PFSK-1 (cell line): ENCODE results near the gene ATP6AP1.

Experiments used
- FOXP2 ChIP-seq: optimal IDR thresholded peaks from 2 replicates; pipeline ENCODE3; 2011; ENCODE audit warnings: borderline replicate concordance, control low read depth, inconsistent platforms; ENCODE audit not compliant: insufficient read depth; ENCODE audit errors: extremely low read length, extremely low read depth
- POLR2AphosphoS5 ChIP-seq: IDR thresholded peaks from 2 replicates; pipeline ENCODE4 v1.6.1; 2012; ENCODE audit warnings: low read depth, mild to moderate bottlenecking, control low read depth, low read length, moderate library complexity
- REST ChIP-seq, 2 experiments: IDR thresholded peaks; 2 replicates each; pipeline versions ENCODE4 v1.6.1 to v1.8.0; 2011 to 2012; ENCODE audit warnings: low read depth in 2 of 2, low read length in 2 of 2, control low read depth in 1 of 2, inconsistent platforms in 1 of 2, mild to moderate bottlenecking in 1 of 2, moderate library complexity in 1 of 2; ENCODE audit not compliant: insufficient read depth in 1 of 2
- SIN3A ChIP-seq: IDR thresholded peaks from 2 replicates; pipeline ENCODE4 v1.6.1; 2012; ENCODE audit warnings: mild to moderate bottlenecking, low read length, moderate library complexity, borderline replicate concordance; ENCODE audit not compliant: insufficient read depth
- TAF1 ChIP-seq: IDR thresholded peaks from 2 replicates; pipeline ENCODE4 v1.6.1; 2012; ENCODE audit warnings: low read length, control low read depth, borderline replicate concordance; ENCODE audit not compliant: insufficient read depth

Gene ATP6AP1

GRCh38 chrX:154381271-154381670 lies 47.2 kb upstream of the ATP6AP1 start:
- TF ChIP-seq POLR2AphosphoS5: no peak
- no peak for TF ChIP-seq SIN3A
- no peak for TF ChIP-seq TAF1
- no peak for TF ChIP-seq FOXP2
- no peak for TF ChIP-seq REST (IDR thresholded peaks at IDR 0.05; ENCODE audit: insufficient read depth in 1 of 2, low read depth in 2 of 2, low read length in 2 of 2)

GRCh38 chrX:154382483-154383069 lies 45.9 kb upstream of the ATP6AP1 start:
- no peak for TF ChIP-seq FOXP2
- no peak for TF ChIP-seq TAF1
- no peak; the same call in 1 of the 2 replicates for TF ChIP-seq POLR2AphosphoS5
- TF ChIP-seq REST (IDR thresholded peaks at IDR 0.05; ENCODE audit: insufficient read depth in 1 of 2, low read depth in 2 of 2, low read length in 2 of 2): no peak
- TF ChIP-seq SIN3A: no peak

- no peak for TF ChIP-seq POLR2AphosphoS5
Measured at GRCh38 chrX:154383359-154384283, 44.9 kb upstream of the ATP6AP1 start.

- TF ChIP-seq TAF1 (no peak), POLR2AphosphoS5 (no peak), FOXP2 (no peak), REST (IDR thresholded peaks at IDR 0.05; ENCODE audit: insufficient read depth in 1 of 2, low read depth in 2 of 2, low read length in 2 of 2) (no peak), SIN3A (no peak)
Measured at GRCh38 chrX:154384284-154384892, 44.1 kb upstream of the ATP6AP1 start.

GRCh38 chrX:154396973-154397887 lies 31.2 kb upstream of the ATP6AP1 start:
- TF ChIP-seq REST (IDR thresholded peaks at IDR 0.05; ENCODE audit: insufficient read depth in 1 of 2, low read depth in 2 of 2, low read length in 2 of 2) (no peak), TAF1 (no peak)
